H1 (cell line): ENCODE data around the gene SCARF1.

Experiments used
- CHD2 ChIP-seq: IDR thresholded peaks from 2 replicates; pipeline ENCODE4 v1.6.1; 2012; ENCODE audit warnings: low read length, improper control_type of control experiment
- CTCF ChIP-seq, 3 experiments: IDR thresholded peaks; 1 replicate in 2 of 3; 2 replicates in 1 of 3; pipeline versions ENCODE4 v1.5.1 to v1.6.1; 2011; ENCODE audit warnings: low read length in 3 of 3, mild to moderate bottlenecking in 3 of 3, inconsistent platforms in 2 of 3, low read depth in 1 of 3, moderate library complexity in 1 of 3; ENCODE audit not compliant: insufficient read depth in 1 of 3; ENCODE audit errors: control extremely low read depth in 1 of 3
- EP300 ChIP-seq, 2 experiments: IDR thresholded peaks; 1 replicate in 1 of 2; 2 replicates in 1 of 2; pipeline ENCODE4 v1.6.1; 2011 to 2012; ENCODE audit warnings: low read depth in 2 of 2, low read length in 2 of 2, mild to moderate bottlenecking in 2 of 2, borderline replicate concordance in 1 of 2, inconsistent platforms in 1 of 2, moderate library complexity in 1 of 2
- MAX ChIP-seq: IDR thresholded peaks from 2 replicates; pipeline ENCODE4 v1.6.1; 2012; ENCODE audit warnings: inconsistent platforms

GRCh38 chr17:1601571-1601970 is 44.0 kb downstream of the SCARF1 start:
- TF ChIP-seq CTCF (IDR thresholded peaks at IDR 0.05; ENCODE audit: control extremely low read depth in 1 of 3, insufficient read depth in 1 of 3, low read depth in 1 of 3, low read length in 3 of 3) (no peak), EP300 (IDR thresholded peaks at IDR 0.05; ENCODE audit: borderline replicate concordance in 1 of 2, low read depth in 2 of 2, low read length in 2 of 2) (no peak), CHD2 (no peak), MAX (no peak)
